VCaP (cell line): ENCODE data around the gene URB1.
A peak's percentile ranks its signal among the peaks of the same experiment; 100 is the strongest.

ENCODE experiments used
- H3K27ac ChIP-seq: fragments of 450-650 bp; 2 replicates; pipeline ENCODE4 v1.5.1; 2017
- TF ChIP-seq, protein P1 (sequence below): fragments of 450-650 bp; conservative IDR thresholded peaks from 2 replicates; pipeline ENCODE4 v1.5.1; 2017; ENCODE audit warnings: mild to moderate bottlenecking, moderate library complexity

URB1 gene

GRCh38 chr21:32424674-32425073, 31.9 kb upstream of the URB1 start:
- TF ChIP-seq, protein P1, sequence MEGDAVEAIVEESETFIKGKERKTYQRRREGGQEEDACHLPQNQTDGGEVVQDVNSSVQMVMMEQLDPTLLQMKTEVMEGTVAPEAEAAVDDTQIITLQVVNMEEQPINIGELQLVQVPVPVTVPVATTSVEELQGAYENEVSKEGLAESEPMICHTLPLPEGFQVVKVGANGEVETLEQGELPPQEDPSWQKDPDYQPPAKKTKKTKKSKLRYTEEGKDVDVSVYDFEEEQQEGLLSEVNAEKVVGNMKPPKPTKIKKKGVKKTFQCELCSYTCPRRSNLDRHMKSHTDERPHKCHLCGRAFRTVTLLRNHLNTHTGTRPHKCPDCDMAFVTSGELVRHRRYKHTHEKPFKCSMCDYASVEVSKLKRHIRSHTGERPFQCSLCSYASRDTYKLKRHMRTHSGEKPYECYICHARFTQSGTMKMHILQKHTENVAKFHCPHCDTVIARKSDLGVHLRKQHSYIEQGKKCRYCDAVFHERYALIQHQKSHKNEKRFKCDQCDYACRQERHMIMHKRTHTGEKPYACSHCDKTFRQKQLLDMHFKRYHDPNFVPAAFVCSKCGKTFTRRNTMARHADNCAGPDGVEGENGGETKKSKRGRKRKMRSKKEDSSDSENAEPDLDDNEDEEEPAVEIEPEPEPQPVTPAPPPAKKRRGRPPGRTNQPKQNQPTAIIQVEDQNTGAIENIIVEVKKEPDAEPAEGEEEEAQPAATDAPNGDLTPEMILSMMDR, result no peak
- H3K27ac ChIP-seq, result no peak overlapping the region

DNA sequence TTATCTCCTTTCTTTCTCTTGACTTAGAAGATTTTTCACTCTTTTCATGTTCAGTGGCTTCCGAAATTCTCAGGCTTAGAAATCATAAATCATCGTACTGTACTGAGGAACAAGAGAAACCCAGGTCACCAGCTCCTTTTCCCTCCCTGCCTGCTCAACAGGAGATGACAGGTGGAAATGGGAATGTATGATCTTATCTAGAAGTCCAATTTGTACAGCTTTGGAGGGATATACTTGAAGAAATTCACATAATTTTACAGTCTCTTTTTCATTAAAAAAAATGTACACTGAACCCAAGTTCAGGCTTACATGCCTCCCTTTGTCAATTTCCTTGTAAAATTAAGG, 31.4 kb upstream of the URB1 start:
- H3K27ac ChIP-seq, result no peak overlapping the region
- TF ChIP-seq, protein P1, result no peak

DNA sequence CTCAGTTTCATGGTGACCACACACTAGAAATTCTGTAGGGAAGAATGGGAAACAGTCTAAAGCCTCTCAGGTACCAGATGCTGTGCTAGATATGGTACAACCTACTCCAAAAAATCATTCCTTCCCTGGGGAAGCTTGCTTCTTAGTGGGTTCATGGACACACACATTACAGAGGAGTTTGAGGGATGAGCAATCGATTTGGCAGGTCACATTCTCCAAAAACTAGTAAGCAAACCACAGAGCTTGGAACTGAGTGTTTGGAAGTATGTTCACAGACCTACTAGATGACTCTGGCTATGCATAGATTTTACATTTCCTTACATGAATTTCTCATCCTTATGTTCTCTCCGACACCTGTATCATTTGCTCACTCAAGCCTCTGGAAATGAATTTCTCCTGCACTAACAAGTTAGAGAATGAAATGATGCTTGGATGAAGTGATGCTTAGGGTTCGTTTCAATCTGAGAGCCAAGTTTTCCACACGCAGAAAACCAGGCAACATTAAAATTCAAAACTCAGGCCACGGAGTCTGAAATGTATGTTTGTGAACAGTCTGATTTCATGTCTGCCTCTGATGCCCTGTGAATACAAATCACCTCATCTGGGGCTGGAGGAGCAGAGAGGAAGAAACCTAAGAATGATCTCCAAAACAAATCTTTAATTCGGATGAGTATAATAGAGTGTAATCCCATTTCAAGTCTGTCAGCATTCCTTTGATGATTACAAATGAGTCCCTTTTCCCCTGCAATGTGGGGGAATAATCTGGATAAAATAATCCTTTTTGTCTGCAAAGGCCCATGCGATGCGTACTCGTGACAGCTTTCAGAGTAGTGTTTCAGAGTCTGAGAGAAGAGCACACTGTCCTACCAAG, 30.7 kb upstream of the URB1 start:
- TF ChIP-seq, protein P1, result no peak
- no peak overlapping the region for H3K27ac ChIP-seq

- no peak overlapping the region for H3K27ac ChIP-seq
- TF ChIP-seq, protein P1, result no peak
Observed at GRCh38 chr21:32422064-32422463, 29.3 kb upstream of the URB1 start.

DNA sequence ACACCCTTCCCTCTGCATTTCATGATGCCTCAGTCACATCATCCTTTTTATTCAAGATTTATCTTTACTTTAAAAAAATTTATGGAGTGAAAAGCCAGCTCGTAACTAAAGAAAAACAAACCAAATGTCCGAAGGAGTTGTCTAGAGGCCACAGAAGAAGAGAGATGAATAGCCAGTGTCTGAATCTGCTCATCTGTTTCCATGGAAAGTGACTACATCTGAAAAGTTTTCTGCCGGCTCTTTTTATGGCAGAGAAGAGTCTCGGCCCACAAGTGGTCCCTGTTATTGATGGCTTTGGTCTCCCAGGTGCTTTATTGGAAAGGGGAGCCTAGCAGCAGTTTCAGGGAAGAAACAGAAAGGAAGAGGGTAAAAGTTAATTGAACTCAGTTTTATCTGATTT, 25.3 kb upstream of the URB1 start:
- TF ChIP-seq, protein P1, result no peak
- no peak overlapping the region for H3K27ac ChIP-seq

GRCh38 chr21:32415451-32416398, 22.9 kb upstream of the URB1 start:
- 0 out of 2 replicates have a peak overlapping the region, but pooled peaks have one; percentile 94 for H3K27ac ChIP-seq
- TF ChIP-seq, protein P1, result no peak
